MM.1S (cell line): ENCODE results near the gene FRAS1.

Experiments used
- DNase-seq: peaks from one replicate; pipeline ENCODE4 v3.0.0-alpha.2; 2015
- H2AFZ ChIP-seq: fragments of 300-600 bp; sonication (generic); 2 replicates; pipeline ENCODE4 v1.6.0; 2016; ENCODE audit warnings: antibody characterized with exemption, low read length
- H3F3A ChIP-seq: fragments of 300-600 bp; sonication (generic); 2 replicates; pipeline ENCODE4 v1.6.1; 2016; ENCODE audit warnings: mild to moderate bottlenecking, antibody characterized with exemption, low read length, moderate library complexity, mixed read lengths; ENCODE audit not compliant: insufficient read depth
- H3K27ac ChIP-seq: fragments of 300-600 bp; sonication (generic); 2 replicates; pipeline ENCODE4 v1.5.1; 2016; ENCODE audit warnings: mild to moderate bottlenecking, low read length
- H3K27me3 ChIP-seq: fragments of 300-600 bp; sonication (generic); replicated peaks from 2 replicates; pipeline ENCODE4 v1.6.0; 2016; ENCODE audit warnings: low read length; ENCODE audit not compliant: insufficient read depth
- H3K36me3 ChIP-seq: fragments of 300-600 bp; sonication (generic); replicated peaks from 2 replicates; pipeline ENCODE4 v1.6.1; 2016; ENCODE audit warnings: mild to moderate bottlenecking, low read length, mixed read lengths; ENCODE audit not compliant: insufficient read depth
- H3K4me1 ChIP-seq: fragments of 300-600 bp; sonication (generic); 2 replicates; pipeline ENCODE4 v1.6.1; 2016; ENCODE audit warnings: low read length, mixed read lengths
- H3K4me2 ChIP-seq: fragments of 300-600 bp; sonication (generic); 2 replicates; pipeline ENCODE4 v1.6.0; 2016; ENCODE audit warnings: low read depth, low read length
- H3K4me3 ChIP-seq: fragments of 300-600 bp; sonication (generic); 2 replicates; pipeline ENCODE4 v1.5.1; 2016; ENCODE audit warnings: low read length, mixed read lengths
- H3K79me2 ChIP-seq: fragments of 300-600 bp; sonication (generic); 2 replicates; pipeline ENCODE4 v1.6.1; 2016; ENCODE audit warnings: mixed run types, low read length, mixed read lengths
- H3K9ac ChIP-seq: fragments of 300-600 bp; sonication (generic); 2 replicates; pipeline ENCODE4 v1.6.1; 2016; ENCODE audit warnings: low read length, mixed read lengths
- H3K9me2 ChIP-seq: fragments of 300-600 bp; sonication (generic); replicated peaks from 2 replicates; pipeline ENCODE4 v1.6.1; 2016; ENCODE audit warnings: mild to moderate bottlenecking, low read length, mixed read lengths; ENCODE audit not compliant: insufficient read depth
- H3K9me3 ChIP-seq: fragments of 300-600 bp; sonication (generic); replicated peaks from 2 replicates; pipeline ENCODE4 v1.6.1; 2016; ENCODE audit warnings: mild to moderate bottlenecking, low read length, mixed read lengths; ENCODE audit not compliant: insufficient read depth
- H4K20me1 ChIP-seq: fragments of 300-600 bp; sonication (generic); 2 replicates; pipeline ENCODE4 v1.6.1; 2016; ENCODE audit warnings: mild to moderate bottlenecking, low read length, moderate library complexity, mixed read lengths; ENCODE audit not compliant: insufficient read depth
- EZH2 ChIP-seq: fragments of 300-600 bp; sonication (generic); optimal IDR thresholded peaks from 2 replicates; pipeline ENCODE3; 2017; ENCODE audit warnings: low read depth, mild to moderate bottlenecking, antibody characterized with exemption, low read length, mixed read lengths
- EZH2phosphoT487 ChIP-seq: fragments of 300-600 bp; sonication (generic); IDR thresholded peaks from 2 replicates; pipeline ENCODE4 v1.6.1; 2018; ENCODE audit warnings: antibody characterized with exemption, low read length
- TF ChIP-seq, protein P1 (sequence below): fragments of 300-600 bp; sonication (generic); IDR thresholded peaks from 2 replicates; pipeline ENCODE4 v1.5.1; 2016; ENCODE audit warnings: antibody characterized with exemption, low read length, mixed read lengths

FRAS1 gene

DNA sequence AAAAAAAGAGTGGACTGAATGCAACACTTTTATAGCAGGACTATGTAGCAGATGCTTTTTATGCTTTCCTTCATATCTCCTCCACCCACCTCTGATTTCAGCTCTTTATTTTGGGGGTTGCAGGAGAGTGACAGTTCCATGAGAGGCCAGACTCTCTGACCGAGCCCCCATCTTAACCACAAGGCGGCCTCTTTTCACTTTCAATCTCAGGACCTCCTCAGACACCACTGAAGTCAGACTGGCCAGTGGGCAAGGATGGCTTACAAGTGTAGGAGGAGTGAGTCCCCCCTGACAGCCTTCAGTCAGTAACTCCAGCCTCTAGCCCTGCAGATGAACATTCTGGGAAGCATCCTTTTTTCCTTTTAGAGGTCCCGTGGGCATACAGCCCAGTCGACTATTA is 140.8 kb downstream of the FRAS1 start:
- DNase-seq: no peak
- H3K27me3 ChIP-seq: no peaks in the 10 kb centered on the region
- H3K36me3 ChIP-seq: no peaks in the 10 kb centered on the region

DNA sequence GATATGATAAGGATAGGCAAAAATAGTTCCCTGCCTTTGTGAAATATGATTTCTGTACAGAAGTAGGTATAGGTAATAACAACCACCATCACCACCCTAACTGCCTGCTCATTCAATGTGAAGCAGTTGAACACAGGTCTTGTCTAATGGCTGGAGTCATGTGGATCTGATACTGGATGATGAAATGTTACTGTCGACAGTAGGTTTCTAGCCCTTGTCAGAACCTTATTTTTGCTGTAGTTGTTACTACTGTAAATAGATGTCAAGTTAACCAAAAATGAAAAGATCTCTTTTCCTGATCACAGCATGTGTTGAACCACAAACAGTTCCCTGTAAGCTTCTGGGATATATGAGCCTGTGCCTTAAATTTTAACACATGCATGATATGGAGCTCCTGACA is 142.9 kb downstream of the FRAS1 start:
- Histone ChIP-seq H3K4me1 (no peaks in the 10 kb centered on the region), H2AFZ (no peak overlapping the region), H3K27ac (no peak overlapping the region), H3K9ac (no peak overlapping the region), H3K4me2 (no peak overlapping the region), H3K79me2 (no peaks in the 10 kb centered on the region), H3K36me3 (no peaks in the 10 kb centered on the region), H3K27me3 (no peaks in the 10 kb centered on the region), H3K9me3 (no peaks in the 10 kb centered on the region), H3K9me2 (no peaks in the 10 kb centered on the region), H4K20me1 (no peaks in the 10 kb centered on the region), H3K4me3 (no peak overlapping the region), H3F3A (no peaks in the 10 kb centered on the region)
- TF ChIP-seq EZH2phosphoT487: no peak
- DNase-seq: no peak

More for the DNA sequence above, 140.8 kb downstream of the FRAS1 start:
- Histone ChIP-seq H3F3A (no peaks in the 10 kb centered on the region), H3K4me2 (no peak overlapping the region), H3K27ac (no peak overlapping the region), H3K9ac (no peak overlapping the region), H3K79me2 (no peaks in the 10 kb centered on the region), H3K4me1 (no peaks in the 10 kb centered on the region), H3K4me3 (no peak overlapping the region), H4K20me1 (no peaks in the 10 kb centered on the region), H3K9me3 (no peaks in the 10 kb centered on the region), H2AFZ (no peak overlapping the region), H3K9me2 (no peaks in the 10 kb centered on the region)
- TF ChIP-seq, protein P1, sequence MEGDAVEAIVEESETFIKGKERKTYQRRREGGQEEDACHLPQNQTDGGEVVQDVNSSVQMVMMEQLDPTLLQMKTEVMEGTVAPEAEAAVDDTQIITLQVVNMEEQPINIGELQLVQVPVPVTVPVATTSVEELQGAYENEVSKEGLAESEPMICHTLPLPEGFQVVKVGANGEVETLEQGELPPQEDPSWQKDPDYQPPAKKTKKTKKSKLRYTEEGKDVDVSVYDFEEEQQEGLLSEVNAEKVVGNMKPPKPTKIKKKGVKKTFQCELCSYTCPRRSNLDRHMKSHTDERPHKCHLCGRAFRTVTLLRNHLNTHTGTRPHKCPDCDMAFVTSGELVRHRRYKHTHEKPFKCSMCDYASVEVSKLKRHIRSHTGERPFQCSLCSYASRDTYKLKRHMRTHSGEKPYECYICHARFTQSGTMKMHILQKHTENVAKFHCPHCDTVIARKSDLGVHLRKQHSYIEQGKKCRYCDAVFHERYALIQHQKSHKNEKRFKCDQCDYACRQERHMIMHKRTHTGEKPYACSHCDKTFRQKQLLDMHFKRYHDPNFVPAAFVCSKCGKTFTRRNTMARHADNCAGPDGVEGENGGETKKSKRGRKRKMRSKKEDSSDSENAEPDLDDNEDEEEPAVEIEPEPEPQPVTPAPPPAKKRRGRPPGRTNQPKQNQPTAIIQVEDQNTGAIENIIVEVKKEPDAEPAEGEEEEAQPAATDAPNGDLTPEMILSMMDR: no peak
- TF ChIP-seq EZH2: no peak
- no peak for TF ChIP-seq EZH2phosphoT487

DNA sequence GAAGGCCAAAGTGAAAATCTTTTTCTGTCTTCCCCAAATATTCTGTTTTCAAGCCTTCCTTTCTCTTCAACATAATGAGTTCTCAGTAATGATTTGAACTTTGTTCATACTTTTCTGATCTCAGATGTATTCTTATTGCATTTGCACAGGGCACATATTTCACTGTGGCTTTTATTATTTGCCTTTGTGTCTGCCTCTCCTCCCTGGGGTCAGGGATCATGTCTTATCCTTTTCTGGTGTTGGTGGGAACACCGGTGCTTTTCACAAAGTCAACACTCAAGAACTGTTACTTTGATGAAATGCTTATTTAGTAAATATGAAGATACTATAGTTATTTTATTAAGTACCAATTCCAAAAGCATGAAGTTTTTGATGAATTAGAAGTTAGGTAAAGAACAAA is 143.8 kb downstream of the FRAS1 start:
- TF ChIP-seq, protein P1: no peak
- TF ChIP-seq EZH2 (no peak), EZH2phosphoT487 (no peak)
- Histone ChIP-seq H3K9me3 (no peaks in the 10 kb centered on the region), H3F3A (no peaks in the 10 kb centered on the region), H3K9me2 (no peaks in the 10 kb centered on the region), H3K9ac (no peak overlapping the region), H3K36me3 (no peaks in the 10 kb centered on the region), H3K27ac (no peak overlapping the region), H3K27me3 (no peaks in the 10 kb centered on the region), H3K4me2 (no peak overlapping the region), H3K79me2 (no peaks in the 10 kb centered on the region), H2AFZ (no peak overlapping the region), H3K4me1 (no peaks in the 10 kb centered on the region), H4K20me1 (no peaks in the 10 kb centered on the region), H3K4me3 (no peak overlapping the region)
- no peak for DNase-seq

DNA sequence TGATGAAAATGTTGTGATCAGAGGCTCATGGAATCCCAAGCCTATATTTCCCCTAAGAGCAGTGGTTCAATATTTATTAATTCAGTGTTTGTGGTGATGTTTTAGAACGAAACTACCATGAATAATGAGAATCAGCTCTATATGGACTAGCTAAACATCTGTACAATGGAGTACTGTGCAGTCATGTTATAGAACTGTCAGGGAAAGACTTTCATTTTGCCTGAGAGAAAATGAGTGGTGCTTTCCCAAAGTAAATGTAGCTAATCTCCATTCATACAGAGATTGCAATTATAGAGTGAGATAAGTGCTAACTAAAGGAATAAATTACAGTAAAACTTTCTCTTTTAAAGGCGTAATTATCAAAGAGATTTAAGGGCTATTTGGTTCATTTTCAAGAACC is 147.1 kb downstream of the FRAS1 start:
- DNase-seq: no peak
- Histone ChIP-seq H2AFZ (no peak overlapping the region), H3K4me2 (no peak overlapping the region), H3K9ac (no peak overlapping the region), H3K27me3 (no peaks in the 10 kb centered on the region), H3K9me3 (no peaks in the 10 kb centered on the region), H4K20me1 (no peaks in the 10 kb centered on the region), H3F3A (no peaks in the 10 kb centered on the region), H3K36me3 (no peaks in the 10 kb centered on the region), H3K79me2 (no peaks in the 10 kb centered on the region), H3K4me1 (no peaks in the 10 kb centered on the region), H3K9me2 (no peaks in the 10 kb centered on the region), H3K27ac (no peak overlapping the region), H3K4me3 (no peak overlapping the region)
- TF ChIP-seq EZH2: no peak
- no peak for TF ChIP-seq EZH2phosphoT487
- TF ChIP-seq, protein P1: no peak
